ENCODE data around the gene CDH22.

CDH22 gene

DNA sequence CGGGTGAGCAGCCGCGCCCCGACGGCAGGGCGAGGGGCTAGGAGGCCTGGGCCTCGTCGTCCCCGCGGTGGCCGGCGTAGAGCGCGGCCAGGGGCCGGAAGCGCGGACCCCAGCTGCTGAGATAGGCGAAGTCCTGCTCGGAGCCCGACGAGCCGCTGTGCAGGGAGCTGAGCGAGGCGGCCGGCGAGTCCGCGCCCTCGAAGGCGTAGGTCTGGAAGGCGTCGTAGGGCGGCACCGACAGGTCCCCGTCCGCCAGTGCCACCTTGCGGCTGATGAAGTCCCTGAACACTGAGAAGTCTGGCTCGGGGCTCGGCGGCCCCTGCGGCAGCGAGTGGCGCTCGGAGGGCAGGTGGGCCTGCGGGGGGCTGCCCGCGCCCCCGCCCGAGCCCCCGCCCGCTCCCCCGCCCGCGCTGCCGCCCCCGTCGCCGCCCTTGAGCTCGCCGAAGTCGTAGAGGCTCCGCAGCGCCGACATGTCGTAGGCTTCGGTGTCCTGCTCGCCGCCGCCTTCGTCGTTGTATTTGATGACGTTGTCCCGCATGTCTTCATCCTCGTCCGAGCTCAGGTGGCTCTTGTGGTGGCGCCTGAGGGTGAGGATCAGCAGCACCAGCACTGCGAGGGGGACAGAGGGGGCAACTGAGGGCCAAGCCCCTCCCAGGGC, 133.7 kb downstream of the CDH22 start:
- Mint-ChIP-seq H3K36me3 (ENCODE audit: low read depth) (no peaks in the 10 kb centered on the region), H3K27ac (no peak overlapping the region), H3K27me3 (peaks cover 59% of the 10 kb centered on the region), H3K9me3 (no peaks in the 10 kb centered on the region), H3K4me1 (ENCODE audit: low read depth) (no peaks in the 10 kb centered on the region), H3K4me3 (no peak overlapping the region)

- peaks cover 54% of the 10 kb centered on the region for H3K27me3 Mint-ChIP-seq
- H3K4me1 Mint-ChIP-seq (ENCODE audit: low read depth): no peaks in the 10 kb centered on the region
- H3K36me3 Mint-ChIP-seq (ENCODE audit: low read depth): no peaks in the 10 kb centered on the region
- H3K27ac Mint-ChIP-seq: no peak overlapping the region
- H3K4me3 Mint-ChIP-seq: no peak overlapping the region
- no peaks in the 10 kb centered on the region for H3K9me3 Mint-ChIP-seq
These were observed 134.4 kb downstream of the CDH22 start for GRCh38 chr20:46173652-46174468.

DNA sequence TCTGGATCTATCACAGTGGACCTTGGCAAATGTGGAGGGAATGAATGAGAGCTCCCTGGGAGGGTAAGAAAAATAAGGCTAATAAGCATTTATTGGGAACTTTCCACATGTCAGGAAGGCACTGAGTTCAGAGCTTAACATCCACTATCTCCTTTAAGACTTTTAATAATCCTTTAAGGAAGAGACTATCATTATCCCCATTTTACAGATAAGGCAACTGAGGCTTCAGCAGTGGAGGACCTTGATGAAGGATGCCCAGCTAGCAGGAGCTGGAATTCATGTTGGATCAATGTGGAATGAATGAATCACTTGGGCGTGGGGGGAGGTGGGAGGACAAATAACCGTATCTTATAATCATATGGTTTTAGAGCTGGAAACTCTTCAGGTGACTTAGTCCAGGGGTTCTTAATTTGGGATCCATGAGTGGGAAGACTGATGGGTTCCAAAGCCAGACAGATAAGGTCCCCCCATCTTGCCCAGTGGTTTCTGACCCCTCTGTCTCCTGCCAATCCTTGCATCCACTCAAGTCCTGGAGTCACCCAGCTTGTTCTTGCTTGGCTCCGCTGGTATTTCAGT, 135.2 kb downstream of the CDH22 start:
- H3K27me3 Mint-ChIP-seq: peaks cover 49% of the 10 kb centered on the region
- no peaks in the 10 kb centered on the region for H3K9me3 Mint-ChIP-seq
- H3K36me3 Mint-ChIP-seq (ENCODE audit: low read depth): no peaks in the 10 kb centered on the region
- H3K4me1 Mint-ChIP-seq (ENCODE audit: low read depth): no peaks in the 10 kb centered on the region
- H3K4me3 Mint-ChIP-seq: no peak overlapping the region
- H3K27ac Mint-ChIP-seq: no peak overlapping the region

DNA sequence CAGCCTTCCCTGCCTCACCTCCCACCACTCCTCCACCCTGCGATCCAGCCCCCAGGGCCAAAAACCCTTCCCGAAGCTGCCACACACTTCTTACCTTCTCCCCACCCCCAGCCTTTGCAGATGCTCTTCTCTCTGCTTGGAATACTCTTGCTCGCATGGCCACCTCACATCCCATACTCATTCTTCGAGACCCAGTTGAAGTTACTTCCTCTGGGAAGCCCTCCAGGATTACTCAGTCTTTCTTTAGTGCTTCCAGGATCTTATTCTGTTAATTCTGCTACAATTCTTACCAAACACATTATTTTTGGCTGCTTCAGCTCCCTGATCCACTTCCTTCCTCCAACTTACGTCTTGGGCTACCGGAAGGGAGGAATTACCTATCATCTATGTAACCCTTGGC, 135.8 kb downstream of the CDH22 start:
- no peaks in the 10 kb centered on the region for H3K9me3 Mint-ChIP-seq
- H3K4me1 Mint-ChIP-seq (ENCODE audit: low read depth): no peaks in the 10 kb centered on the region
- no peak overlapping the region for H3K27ac Mint-ChIP-seq
- H3K27me3 Mint-ChIP-seq: peaks cover 49% of the 10 kb centered on the region
- H3K36me3 Mint-ChIP-seq (ENCODE audit: low read depth): no peaks in the 10 kb centered on the region
- H3K4me3 Mint-ChIP-seq: no peak overlapping the region

DNA sequence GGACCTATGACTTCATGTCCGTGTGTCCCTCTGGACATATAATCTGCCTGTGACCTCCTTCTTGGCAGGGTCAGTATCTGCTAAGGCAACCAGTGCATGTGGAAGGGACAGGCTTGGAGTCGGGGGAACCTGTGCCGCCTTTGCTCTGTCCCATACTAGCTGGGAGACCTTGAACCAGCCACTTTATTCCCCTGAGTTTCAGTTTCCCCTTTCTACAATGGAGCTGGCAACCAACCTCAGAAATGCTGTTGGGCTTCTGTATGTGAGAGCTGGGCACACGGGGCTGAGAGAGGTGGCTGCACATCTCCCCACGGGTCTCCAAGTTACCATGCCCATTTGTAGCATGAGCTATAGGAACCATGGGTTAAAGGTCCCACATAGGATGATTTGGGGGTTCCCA, 136.4 kb downstream of the CDH22 start:
- H3K4me1 Mint-ChIP-seq (ENCODE audit: low read depth): no peaks in the 10 kb centered on the region
- H3K27ac Mint-ChIP-seq: no peak overlapping the region
- H3K36me3 Mint-ChIP-seq (ENCODE audit: low read depth): no peaks in the 10 kb centered on the region
- no peaks in the 10 kb centered on the region for H3K9me3 Mint-ChIP-seq
- no peak overlapping the region for H3K4me3 Mint-ChIP-seq
- peaks cover 49% of the 10 kb centered on the region for H3K27me3 Mint-ChIP-seq

GRCh38 chr20:46171476-46171875, 136.8 kb downstream of the CDH22 start:
- Mint-ChIP-seq H3K27me3 (peaks cover 51% of the 10 kb centered on the region), H3K4me1 (ENCODE audit: low read depth) (no peaks in the 10 kb centered on the region), H3K27ac (no peak overlapping the region), H3K9me3 (no peaks in the 10 kb centered on the region), H3K36me3 (ENCODE audit: low read depth) (no peaks in the 10 kb centered on the region), H3K4me3 (no peak overlapping the region)

GRCh38 chr20:46169245-46170171, 138.8 kb downstream of the CDH22 start:
- Mint-ChIP-seq H3K4me1 (ENCODE audit: low read depth) (no peaks in the 10 kb centered on the region), H3K36me3 (ENCODE audit: low read depth) (no peaks in the 10 kb centered on the region), H3K27me3 (peaks cover 40% of the 10 kb centered on the region), H3K27ac (no peak overlapping the region), H3K4me3 (no peak overlapping the region), H3K9me3 (no peaks in the 10 kb centered on the region)

DNA sequence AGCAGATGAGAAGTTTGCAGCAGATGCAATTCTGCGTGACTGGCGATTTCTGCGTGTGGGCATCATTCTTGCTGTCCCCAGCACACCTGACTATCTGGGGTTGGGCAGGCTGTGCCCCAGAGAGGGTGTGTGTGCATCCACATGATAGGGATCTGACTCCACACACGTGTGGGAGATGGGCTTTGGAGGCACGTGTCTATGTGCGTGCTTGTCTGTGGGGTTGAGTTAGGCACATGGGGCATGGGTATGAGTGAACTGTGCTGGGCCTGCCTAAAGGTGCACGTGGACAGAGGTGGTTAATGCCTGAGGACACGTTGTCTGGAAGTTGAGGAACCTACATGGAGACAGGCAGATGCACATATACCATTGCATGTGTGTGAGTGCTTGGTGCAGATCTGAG, 139.9 kb downstream of the CDH22 start:
- Mint-ChIP-seq H3K36me3 (ENCODE audit: low read depth) (no peaks in the 10 kb centered on the region), H3K4me3 (no peak overlapping the region), H3K9me3 (no peaks in the 10 kb centered on the region), H3K4me1 (ENCODE audit: low read depth) (no peaks in the 10 kb centered on the region), H3K27ac (no peak overlapping the region), H3K27me3 (peaks cover 34% of the 10 kb centered on the region)

DNA sequence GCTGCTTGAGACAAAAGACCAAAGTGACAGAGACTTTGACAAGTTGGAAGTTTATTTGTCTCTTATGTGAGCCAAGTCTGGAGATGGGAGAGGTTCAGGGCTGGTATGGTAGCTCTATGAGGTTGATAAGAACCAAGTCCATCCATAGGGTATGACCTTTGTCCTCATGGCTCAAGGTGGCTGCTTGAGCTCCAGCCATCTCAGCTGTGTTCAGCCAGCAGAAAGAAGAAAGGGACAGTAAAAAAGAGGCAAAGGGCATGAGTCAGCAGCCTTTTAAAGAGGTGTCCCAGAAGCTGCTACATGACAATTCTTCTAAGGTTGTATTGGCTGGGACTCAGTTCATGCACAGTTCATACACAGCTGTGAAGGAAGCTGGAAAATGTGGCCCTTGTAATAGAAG, 141.2 kb downstream of the CDH22 start:
- Mint-ChIP-seq H3K4me3 (no peak overlapping the region), H3K9me3 (no peaks in the 10 kb centered on the region), H3K27me3 (peaks cover 22% of the 10 kb centered on the region), H3K36me3 (ENCODE audit: low read depth) (no peaks in the 10 kb centered on the region), H3K4me1 (ENCODE audit: low read depth) (no peaks in the 10 kb centered on the region), H3K27ac (no peak overlapping the region)

DNA sequence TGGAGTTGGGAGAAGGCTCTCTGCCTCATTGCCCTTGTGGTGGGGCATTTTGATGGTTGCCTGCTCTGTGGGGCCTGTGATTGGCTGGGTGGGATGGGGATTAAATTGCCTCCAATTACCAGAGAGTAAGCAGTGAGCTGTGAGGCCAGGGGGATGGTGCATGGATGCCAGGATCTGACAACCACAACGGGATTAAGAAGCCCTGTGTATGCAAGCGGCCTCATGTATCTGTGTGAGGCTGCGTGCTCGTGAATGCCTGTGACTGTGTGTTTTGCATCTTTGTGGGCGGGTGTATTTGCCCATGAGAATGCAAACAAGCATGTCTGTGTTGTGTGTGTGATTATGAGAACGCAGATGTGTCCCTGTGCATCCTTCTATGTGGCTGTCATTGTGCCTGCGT, 144.0 kb downstream of the CDH22 start:
- H3K9me3 Mint-ChIP-seq: no peaks in the 10 kb centered on the region
- H3K4me3 Mint-ChIP-seq: no peak overlapping the region
- H3K27ac Mint-ChIP-seq: no peak overlapping the region
- H3K4me1 Mint-ChIP-seq (ENCODE audit: low read depth): no peaks in the 10 kb centered on the region
- no peaks in the 10 kb centered on the region for H3K36me3 Mint-ChIP-seq (ENCODE audit: low read depth)
- peaks cover 12% of the 10 kb centered on the region for H3K27me3 Mint-ChIP-seq

DNA sequence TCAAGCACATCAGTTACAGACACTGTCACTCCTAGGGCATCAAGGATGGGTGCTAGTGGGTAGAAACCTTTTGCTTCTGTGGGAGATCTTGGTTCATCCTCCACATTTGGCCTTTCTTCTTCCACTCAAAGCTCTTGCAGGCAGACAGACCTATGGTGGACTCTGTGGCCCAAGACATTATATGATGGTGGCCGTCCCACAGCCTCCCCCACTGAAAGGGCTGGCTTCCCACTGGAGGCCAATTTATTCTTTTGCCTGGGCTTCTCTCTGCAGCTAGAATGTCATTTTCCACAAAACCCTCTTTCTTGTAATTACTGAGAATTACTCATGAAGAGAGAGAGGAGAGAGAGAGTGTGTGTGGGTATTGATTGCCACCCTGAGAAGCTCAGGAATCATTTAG, 146.4 kb downstream of the CDH22 start:
- H3K36me3 Mint-ChIP-seq (ENCODE audit: low read depth): no peaks in the 10 kb centered on the region
- H3K4me3 Mint-ChIP-seq: no peak overlapping the region
- H3K27me3 Mint-ChIP-seq: peaks cover 15% of the 10 kb centered on the region
- no peak overlapping the region for H3K27ac Mint-ChIP-seq
- no peaks in the 10 kb centered on the region for H3K9me3 Mint-ChIP-seq
- no peaks in the 10 kb centered on the region for H3K4me1 Mint-ChIP-seq (ENCODE audit: low read depth)

DNA sequence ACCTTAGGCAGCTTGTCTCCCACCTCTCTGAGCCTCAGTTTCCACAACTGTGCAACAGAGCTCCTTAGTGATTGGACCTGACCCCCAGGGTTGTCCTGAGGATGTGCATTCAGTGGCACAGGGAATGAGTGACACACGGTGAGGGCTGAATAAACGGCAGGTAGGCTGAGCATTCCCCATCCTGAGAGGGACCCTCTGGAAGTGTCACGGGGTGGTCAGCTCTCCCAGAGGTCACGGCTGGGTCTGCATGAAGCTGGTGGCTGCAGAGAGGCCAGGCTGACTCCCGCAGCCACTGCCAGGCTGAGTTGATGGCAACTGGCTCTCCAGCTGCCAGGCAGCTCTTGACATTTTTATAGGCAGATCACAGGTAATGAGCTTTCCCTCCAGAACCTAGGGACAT, 147.6 kb downstream of the CDH22 start:
- H3K27ac Mint-ChIP-seq: no peak overlapping the region
- H3K4me3 Mint-ChIP-seq: no peak overlapping the region
- H3K4me1 Mint-ChIP-seq (ENCODE audit: low read depth): no peaks in the 10 kb centered on the region
- peaks cover 12% of the 10 kb centered on the region for H3K27me3 Mint-ChIP-seq
- H3K9me3 Mint-ChIP-seq: no peaks in the 10 kb centered on the region
- H3K36me3 Mint-ChIP-seq (ENCODE audit: low read depth): no peaks in the 10 kb centered on the region

- no peaks in the 10 kb centered on the region for H3K4me1 Mint-ChIP-seq (ENCODE audit: low read depth)
- H3K4me3 Mint-ChIP-seq: no peak overlapping the region
These were observed 149.0 kb downstream of the CDH22 start for GRCh38 chr20:46159101-46159897.

DNA sequence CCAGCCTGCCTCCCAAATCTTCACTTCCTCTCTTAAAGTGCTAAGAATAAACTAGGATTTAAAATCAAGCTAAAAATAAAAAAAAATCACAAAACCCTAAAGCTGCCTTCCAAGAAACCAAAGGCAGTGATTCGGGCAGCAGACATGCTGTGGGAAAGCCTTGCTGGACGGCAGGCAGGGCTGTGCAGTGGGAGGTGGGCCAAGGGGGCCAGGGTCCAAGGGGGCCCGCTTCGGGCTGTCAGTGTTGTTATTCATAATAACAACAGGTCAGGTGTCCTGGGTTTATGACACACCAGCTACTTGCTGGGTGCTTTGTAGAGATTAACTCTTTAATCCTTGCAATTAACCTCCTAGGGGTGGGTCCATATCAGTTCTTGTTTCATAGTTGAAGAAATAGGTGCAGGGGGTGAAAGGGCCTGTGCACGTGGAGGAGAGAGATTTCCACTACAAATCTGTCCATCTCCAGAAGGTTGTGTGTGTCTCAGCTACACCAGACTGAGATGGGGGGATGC, 149.8 kb downstream of the CDH22 start:
- Mint-ChIP-seq H3K4me1 (ENCODE audit: low read depth) (no peaks in the 10 kb centered on the region), H3K27ac (no peak overlapping the region), H3K36me3 (ENCODE audit: low read depth) (no peaks in the 10 kb centered on the region), H3K27me3 (peaks cover 18% of the 10 kb centered on the region), H3K4me3 (no peak overlapping the region), H3K9me3 (no peaks in the 10 kb centered on the region)

More at GRCh38 chr20:46159101-46159897, 149.0 kb downstream of the CDH22 start:
- no peaks in the 10 kb centered on the region for H3K9me3 Mint-ChIP-seq
- H3K36me3 Mint-ChIP-seq (ENCODE audit: low read depth): no peaks in the 10 kb centered on the region
- H3K27ac Mint-ChIP-seq: no peak overlapping the region
- H3K27me3 Mint-ChIP-seq: peaks cover 18% of the 10 kb centered on the region

Data from stimulated activated naive CD8-positive, alpha-beta T cell treated with anti-CD3 and anti-CD28 coated beads, Interleukin-15, Interleukin-2, amounts not matched to agents 100 ng/mL and 50 ng/mL, for 24 hours (primary cell).